ENCODE measurements around the gene TJP3.

Gene TJP3

GRCh38 chr19:3733549-3734309 is 25.5 kb downstream of the TJP3 start:
- no peaks in the 10 kb centered on the region for H3K9me3 Mint-ChIP-seq (ENCODE audit: low read depth)
- peaks cover 3% of the 10 kb centered on the region for H3K4me1 Mint-ChIP-seq (ENCODE audit: low read depth)
- no peak overlapping the region for H3K27ac Mint-ChIP-seq
- H3K27me3 Mint-ChIP-seq = no peaks in the 10 kb centered on the region
- H3K36me3 Mint-ChIP-seq = peaks cover 7% of the 10 kb centered on the region
- no peak overlapping the region for H3K4me3 Mint-ChIP-seq

- H3K27me3 Mint-ChIP-seq = no peaks in the 10 kb centered on the region
- H3K4me1 Mint-ChIP-seq (ENCODE audit: low read depth) = peaks cover 5% of the 10 kb centered on the region
- no peak overlapping the region for H3K27ac Mint-ChIP-seq
- H3K36me3 Mint-ChIP-seq = peaks cover 7% of the 10 kb centered on the region
- H3K9me3 Mint-ChIP-seq (ENCODE audit: low read depth) = no peaks in the 10 kb centered on the region
- no peak overlapping the region for H3K4me3 Mint-ChIP-seq
These were observed 26.1 kb downstream of the TJP3 start for GRCh38 chr19:3734310-3734600.

- no peaks in the 10 kb centered on the region for H3K27me3 Mint-ChIP-seq
- peaks cover 7% of the 10 kb centered on the region for H3K36me3 Mint-ChIP-seq
- no peak overlapping the region for H3K27ac Mint-ChIP-seq
- H3K9me3 Mint-ChIP-seq (ENCODE audit: low read depth) = no peaks in the 10 kb centered on the region
- no peak overlapping the region for H3K4me3 Mint-ChIP-seq
- peaks cover 11% of the 10 kb centered on the region for H3K4me1 Mint-ChIP-seq (ENCODE audit: low read depth)
These were observed 28.0 kb downstream of the TJP3 start for GRCh38 chr19:3736106-3736724.

GRCh38 chr19:3737487-3738205 is 29.5 kb downstream of the TJP3 start:
- no peaks in the 10 kb centered on the region for H3K9me3 Mint-ChIP-seq (ENCODE audit: low read depth)
- no peak overlapping the region for H3K4me3 Mint-ChIP-seq
- H3K36me3 Mint-ChIP-seq = peaks cover 7% of the 10 kb centered on the region
- H3K27me3 Mint-ChIP-seq = no peaks in the 10 kb centered on the region
- H3K4me1 Mint-ChIP-seq (ENCODE audit: low read depth) = peaks cover 11% of the 10 kb centered on the region
- H3K27ac Mint-ChIP-seq = peak overlapping the region; percentile 16

GRCh38 chr19:3738477-3739220 is 30.5 kb downstream of the TJP3 start:
- Mint-ChIP-seq H3K4me3 (no peak overlapping the region), H3K9me3 (ENCODE audit: low read depth) (no peaks in the 10 kb centered on the region), H3K27me3 (no peaks in the 10 kb centered on the region), H3K4me1 (ENCODE audit: low read depth) (peaks cover 11% of the 10 kb centered on the region), H3K36me3 (peaks cover 7% of the 10 kb centered on the region), H3K27ac (no peak overlapping the region)

- no peaks in the 10 kb centered on the region for H3K27me3 Mint-ChIP-seq
These were observed 32.2 kb downstream of the TJP3 start for GRCh38 chr19:3740431-3740830.

DNA sequence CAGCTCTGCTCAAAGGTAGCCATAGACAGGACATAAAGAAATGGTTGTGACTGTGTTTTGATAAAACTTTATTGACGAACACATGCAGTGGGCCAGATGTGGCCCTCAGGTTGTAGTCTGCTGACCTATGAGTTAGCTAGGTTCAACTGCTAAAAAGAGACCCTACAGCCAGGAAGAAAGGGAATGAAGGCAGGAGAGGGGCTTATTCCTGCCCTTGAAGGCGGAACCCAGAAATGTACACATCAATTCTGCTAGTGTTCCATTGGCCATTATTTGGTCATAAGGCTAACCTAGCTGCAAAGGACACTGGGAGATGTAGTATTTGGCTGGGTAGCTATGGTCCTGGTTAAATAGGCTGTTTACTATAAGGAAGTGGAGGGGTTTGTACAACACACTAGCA is 35.3 kb downstream of the TJP3 start:
- Mint-ChIP-seq H3K27ac (no peak overlapping the region), H3K9me3 (ENCODE audit: low read depth) (no peaks in the 10 kb centered on the region), H3K4me3 (no peak overlapping the region), H3K27me3 (no peaks in the 10 kb centered on the region), H3K4me1 (ENCODE audit: low read depth) (peaks cover 9% of the 10 kb centered on the region), H3K36me3 (no peaks in the 10 kb centered on the region)

More at GRCh38 chr19:3740431-3740830, 32.2 kb downstream of the TJP3 start:
- H3K27ac Mint-ChIP-seq = no peak overlapping the region
- H3K36me3 Mint-ChIP-seq = peaks cover 7% of the 10 kb centered on the region
- H3K9me3 Mint-ChIP-seq (ENCODE audit: low read depth) = no peaks in the 10 kb centered on the region
- peaks cover 11% of the 10 kb centered on the region for H3K4me1 Mint-ChIP-seq (ENCODE audit: low read depth)
- no peak overlapping the region for H3K4me3 Mint-ChIP-seq

GRCh38 chr19:3745363-3746045 is 37.3 kb downstream of the TJP3 start:
- peaks cover 5% of the 10 kb centered on the region for H3K36me3 Mint-ChIP-seq
- no peaks in the 10 kb centered on the region for H3K4me1 Mint-ChIP-seq (ENCODE audit: low read depth)
- no peaks in the 10 kb centered on the region for H3K27me3 Mint-ChIP-seq
- H3K4me3 Mint-ChIP-seq = no peak overlapping the region
- no peaks in the 10 kb centered on the region for H3K9me3 Mint-ChIP-seq (ENCODE audit: low read depth)
- no peak overlapping the region for H3K27ac Mint-ChIP-seq

DNA sequence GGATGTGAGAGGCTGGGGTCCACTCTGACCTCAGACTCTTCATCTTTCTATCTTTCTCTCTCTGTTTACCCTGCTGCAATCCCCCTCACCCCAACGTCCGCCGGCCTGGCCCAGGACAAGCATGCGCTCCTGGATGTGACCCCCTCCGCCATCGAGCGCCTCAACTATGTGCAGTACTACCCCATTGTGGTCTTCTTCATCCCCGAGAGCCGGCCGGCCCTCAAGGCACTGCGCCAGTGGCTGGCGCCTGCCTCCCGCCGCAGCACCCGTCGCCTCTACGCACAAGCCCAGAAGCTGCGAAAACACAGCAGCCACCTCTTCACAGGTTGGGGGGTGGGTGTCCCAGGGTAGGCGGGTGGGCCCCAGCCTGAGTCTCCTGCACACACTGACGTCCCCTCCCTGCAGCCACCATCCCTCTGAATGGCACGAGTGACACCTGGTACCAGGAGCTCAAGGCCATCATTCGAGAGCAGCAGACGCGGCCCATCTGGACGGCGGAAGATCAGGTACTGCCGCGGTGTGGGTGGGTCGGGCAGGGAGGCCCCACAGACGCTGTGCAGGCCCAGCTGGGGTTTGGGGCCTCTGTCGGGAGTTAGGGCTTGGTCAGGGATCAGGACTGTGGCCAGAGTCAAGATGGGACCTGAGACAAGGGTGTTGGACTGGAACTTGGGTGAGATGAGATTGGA is 38.3 kb downstream of the TJP3 start:
- Mint-ChIP-seq H3K36me3 (peaks cover 7% of the 10 kb centered on the region), H3K27me3 (no peaks in the 10 kb centered on the region), H3K27ac (no peak overlapping the region), H3K4me1 (ENCODE audit: low read depth) (no peaks in the 10 kb centered on the region), H3K4me3 (no peak overlapping the region), H3K9me3 (ENCODE audit: low read depth) (no peaks in the 10 kb centered on the region)

DNA sequence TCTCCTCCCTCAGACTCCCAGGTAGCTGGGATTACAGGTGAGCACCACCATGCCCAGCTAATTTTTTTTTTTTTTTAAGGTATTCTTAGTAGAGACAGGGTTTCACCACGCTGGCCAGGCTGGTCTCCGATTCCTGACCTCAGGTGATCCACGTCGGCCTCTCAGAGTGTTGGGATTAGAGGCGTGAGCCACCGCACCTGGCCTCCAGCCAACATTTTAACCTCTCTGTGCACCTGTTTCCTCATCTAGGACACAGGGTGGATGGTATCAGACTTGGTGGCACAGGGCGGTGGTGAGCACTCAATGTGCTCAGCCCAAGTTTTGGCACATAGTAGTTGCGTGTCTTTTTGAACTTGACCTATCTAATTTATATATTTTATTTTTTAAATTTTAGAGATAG is 40.8 kb downstream of the TJP3 start:
- H3K27me3 Mint-ChIP-seq = no peaks in the 10 kb centered on the region
- no peaks in the 10 kb centered on the region for H3K4me1 Mint-ChIP-seq (ENCODE audit: low read depth)
- H3K27ac Mint-ChIP-seq = no peak overlapping the region
- H3K36me3 Mint-ChIP-seq = peaks cover 7% of the 10 kb centered on the region
- no peaks in the 10 kb centered on the region for H3K9me3 Mint-ChIP-seq (ENCODE audit: low read depth)
- no peak overlapping the region for H3K4me3 Mint-ChIP-seq

GRCh38 chr19:3750211-3750610 is 42.0 kb downstream of the TJP3 start:
- Mint-ChIP-seq H3K36me3 (peaks cover 7% of the 10 kb centered on the region), H3K4me1 (ENCODE audit: low read depth) (peaks cover 5% of the 10 kb centered on the region), H3K27me3 (no peaks in the 10 kb centered on the region), H3K27ac (no peak overlapping the region), H3K9me3 (ENCODE audit: low read depth) (no peaks in the 10 kb centered on the region), H3K4me3 (no peak overlapping the region)

GRCh38 chr19:3751236-3751635 is 43.1 kb downstream of the TJP3 start:
- no peak overlapping the region for H3K27ac Mint-ChIP-seq
- peaks cover 12% of the 10 kb centered on the region for H3K4me1 Mint-ChIP-seq (ENCODE audit: low read depth)
- peaks cover 7% of the 10 kb centered on the region for H3K36me3 Mint-ChIP-seq
- no peak overlapping the region for H3K4me3 Mint-ChIP-seq
- H3K9me3 Mint-ChIP-seq (ENCODE audit: low read depth) = no peaks in the 10 kb centered on the region
- no peaks in the 10 kb centered on the region for H3K27me3 Mint-ChIP-seq

DNA sequence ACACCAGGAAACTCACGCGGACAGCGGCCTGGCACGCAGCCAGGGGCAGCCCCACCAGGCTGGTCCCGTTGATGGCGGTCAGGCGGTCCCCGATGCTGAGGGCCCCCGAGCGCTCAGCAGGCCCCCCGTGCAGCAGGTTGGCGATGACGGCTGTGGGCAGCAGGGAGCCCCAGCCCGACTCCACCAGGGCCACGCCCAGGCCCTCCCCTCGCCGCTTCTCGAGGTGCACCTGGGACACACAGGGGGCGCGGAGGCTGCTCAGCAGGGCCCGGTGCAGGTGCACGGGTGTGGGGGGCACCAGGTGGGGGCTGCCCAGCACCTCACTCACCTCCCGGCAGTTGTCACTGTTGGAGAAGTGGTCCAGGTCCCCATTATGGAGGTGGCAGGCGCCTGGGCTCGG is 44.3 kb downstream of the TJP3 start:
- Mint-ChIP-seq H3K27ac (no peak overlapping the region), H3K4me3 (no peak overlapping the region), H3K27me3 (no peaks in the 10 kb centered on the region)

More for the DNA sequence above, 44.3 kb downstream of the TJP3 start:
- Mint-ChIP-seq H3K4me1 (ENCODE audit: low read depth) (peaks cover 17% of the 10 kb centered on the region), H3K36me3 (peaks cover 7% of the 10 kb centered on the region), H3K9me3 (ENCODE audit: low read depth) (no peaks in the 10 kb centered on the region)

All from activated naive CD8-positive, alpha-beta T cell (primary cell).